ENCODE measurements around the gene PIP5K1C. TPM values are rescaled to one million over a fixed set of nuclear protein-coding genes. Genes with fewer than 3 reads are reported as not detected.

The PIP5K1C gene
- total and polyA plus RNA-seq, 9 of the 15 experiments (the other 6 are each of a cell fraction or from before 2014, with no cell fraction given): 0.38 to 22.1 (median 4.1) TPM

GRCh38 chr19:3603121-3603811 lies 97.0 kb downstream of the PIP5K1C start (continued):
- no peak for TF ChIP-seq CHAMP1 (IDR thresholded peaks at IDR 0.05)
- peak; percentile 49 for TF ChIP-seq PKNOX1 (IDR thresholded peaks at IDR 0.05)
- peak; percentile 100 for TF ChIP-seq PTBP1 (IDR thresholded peaks at IDR 0.05; ENCODE audit: low read depth, low read length)
- TF ChIP-seq MIER1 (IDR thresholded peaks at IDR 0.05; ENCODE audit: low read depth): peak; percentile 99
- TF ChIP-seq SMARCA5 (IDR thresholded peaks at IDR 0.05): 0 out of 2 replicates have a peak, but pooled peaks have one; percentile 21

GRCh38 chr19:3601021-3601420 lies 99.2 kb downstream of the PIP5K1C start:
- no TSS peak for BruUV-seq (replicated peaks)
- ATAC-seq (no peak), DNase-seq (ENCODE audit: extremely low read depth in 1 of 4, low spot score in 3 of 4) (no peak), FAIRE-seq (no peak)
- peaks cover 24% of the 10 kb centered on the region for H3K79me2 ChIP-seq (ENCODE audit: control insufficient read depth, insufficient read depth, low read length)
- H3K4me3 ChIP-seq: no peak overlapping the region
- peaks cover 24% of the 10 kb centered on the region; the same call in 1 of the 3 replicates for H3K36me3 ChIP-seq (ENCODE audit: control insufficient read depth, insufficient read depth, low read length)
- CTCF ChIA-PET (ENCODE audit: low intra/inter-chr PET ratio): no interaction called here
- no peak overlapping the region for H3K9ac ChIP-seq (ENCODE audit: insufficient read depth in 1 of 2, low read depth in 2 of 2, low read length in 2 of 2)
- peaks cover 9 to 41% of the 10 kb centered on the region in 2 experiments for H3K4me1 ChIP-seq (replicated peaks in 1 of 2; ENCODE audit: control insufficient read depth in 2 of 2, insufficient read depth in 2 of 2, low read length in 2 of 2)
- no peaks in the 10 kb centered on the region for H3K9me3 ChIP-seq (replicated peaks; ENCODE audit: control insufficient read depth, insufficient read depth, low read depth, low read length)
- H4K20me1 ChIP-seq (replicated peaks; ENCODE audit: control insufficient read depth, insufficient read depth, low read length): no peaks in the 10 kb centered on the region
- H3K27me3 ChIP-seq (ENCODE audit: control insufficient read depth in 2 of 2, insufficient read depth in 2 of 2, low read length in 2 of 2): no peaks in the 10 kb centered on the region
- H3K27ac ChIP-seq (ENCODE audit: extremely low read depth, low read depth, low read length): no peak overlapping the region
- H3K9me1 ChIP-seq (ENCODE audit: control insufficient read depth, insufficient read depth, low read length): peaks cover 2% of the 10 kb centered on the region
- intact Hi-C loops (cut with micrococcal nuclease) (loop anchor here (10.0 kb wide), 1 partner anchor 56 kb away; no protein-coding TSS in a partner anchor), in situ Hi-C loops (cut with MboI) (no loop called here)
- H2AFZ ChIP-seq (ENCODE audit: low read depth, low read length): no peak overlapping the region
- H3K4me2 ChIP-seq (ENCODE audit: insufficient read depth, low read length): no peak overlapping the region
- POLR2A ChIA-PET: interaction anchor here (1.7 kb wide), 1 partner anchor 9 kb away, joined by 4 read pairs; no protein-coding TSS in a partner anchor
- 88% methylated on average over 12 of the region's 12 CpGs for WGBS (ENCODE audit: insufficient coverage, low coverage, missing lambda C conversion rate)
- no peak for TF ChIP-seq USF1 (CRISPR knock-in tag; IDR thresholded peaks at IDR 0.05)
- no peak for TF ChIP-seq ZNF347 (CRISPR knock-in tag; IDR thresholded peaks at IDR 0.05; ENCODE audit: low read depth)
- TF ChIP-seq BCOR (IDR thresholded peaks at IDR 0.05): no peak
- TF ChIP-seq EHMT2 (IDR thresholded peaks at IDR 0.05): no peak
- TF ChIP-seq MEF2A (IDR thresholded peaks at IDR 0.05; ENCODE audit: control insufficient read depth, low read depth, low read length): no peak
- TF ChIP-seq ZSCAN32 (CRISPR knock-in tag; IDR thresholded peaks at IDR 0.05): no peak
- no peak for TF ChIP-seq TCF15 (CRISPR knock-in tag; IDR thresholded peaks at IDR 0.05)
- no peak for TF ChIP-seq ZNF507 (tag; conservative IDR thresholded peaks at IDR 0.05)
- no peak for TF ChIP-seq ELF1 (tag; IDR thresholded peaks at IDR 0.05)
- TF ChIP-seq SAFB (IDR thresholded peaks at IDR 0.05; ENCODE audit: borderline replicate concordance, low read depth, low read length): no peak
- TF ChIP-seq ESRRB (CRISPR knock-in tag; IDR thresholded peaks at IDR 0.05; ENCODE audit: borderline replicate concordance): no peak
